Diencephalon (tissue), 1 donor: ENCODE measurements around the gene TPD52L3. TPM values are rescaled to one million over a fixed set of nuclear protein-coding genes. Genes with fewer than 3 reads are reported as not detected.

Experiments used
- total RNA-seq: library from RNA; depleted of rRNA; stranded (reverse); fragments of >200 nt; gene quantifications from one replicate; pipeline ENCODE4 v1.2.3, GENCODE V29; 2014

The TPD52L3 gene
- not detected for total RNA-seq

GRCh38 chr9:6328103-6328502, at the start of gene TPD52L3:
TSS of gene TPD52L3 (plus strand) at chr9:6328375. CDS start at chr9:6328596, 221 bp downstream.

Other genes with a start within 250 kb of the TPD52L3 start
- 17.5 TPM for gene IL33, start 112.6 kb upstream of the TPD52L3 start, total RNA-seq
- 61.1 TPM for gene UHRF2, start 84.8 kb downstream of the TPD52L3 start, total RNA-seq